NCI-H2227 (cell line): Measurements from ENCODE around the gene TEN1.
A peak's percentile ranks its signal among the peaks of the same experiment; 100 is the strongest.
"Not testable (repeated sequence)": the region's sequence is repeated elsewhere in the genome, so short reads cannot be mapped to it uniquely, and the experiment has no call there.

ENCODE experiments used
- DNase-seq: peaks from one replicate; lab custom pipeline; 2025; ENCODE audit not compliant: unreplicated experiment; lab: John Stamatoyannopoulos, UW

TEN1 gene

DNA sequence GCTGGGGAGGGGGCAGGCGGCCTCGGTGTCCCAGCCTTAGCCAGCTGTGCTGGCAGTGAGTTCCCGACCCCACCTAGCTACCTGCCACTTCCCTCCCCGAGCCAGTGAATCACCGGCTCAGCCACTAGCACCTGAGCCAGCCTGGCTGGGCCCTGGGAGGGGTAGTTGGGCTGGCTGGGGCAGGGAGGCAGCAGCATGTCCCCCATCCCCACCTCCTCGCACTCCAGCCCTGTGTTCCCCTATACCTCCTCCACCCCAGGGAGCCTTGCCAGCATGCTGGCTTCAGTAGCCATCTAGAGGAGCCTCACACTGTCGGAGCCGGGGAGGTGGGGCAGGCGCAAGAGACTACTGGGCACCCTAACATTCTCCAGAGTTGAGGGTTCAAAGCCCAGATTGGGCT is 45.3 kb downstream of the TEN1 start:
- DNase-seq, result no peak

DNA sequence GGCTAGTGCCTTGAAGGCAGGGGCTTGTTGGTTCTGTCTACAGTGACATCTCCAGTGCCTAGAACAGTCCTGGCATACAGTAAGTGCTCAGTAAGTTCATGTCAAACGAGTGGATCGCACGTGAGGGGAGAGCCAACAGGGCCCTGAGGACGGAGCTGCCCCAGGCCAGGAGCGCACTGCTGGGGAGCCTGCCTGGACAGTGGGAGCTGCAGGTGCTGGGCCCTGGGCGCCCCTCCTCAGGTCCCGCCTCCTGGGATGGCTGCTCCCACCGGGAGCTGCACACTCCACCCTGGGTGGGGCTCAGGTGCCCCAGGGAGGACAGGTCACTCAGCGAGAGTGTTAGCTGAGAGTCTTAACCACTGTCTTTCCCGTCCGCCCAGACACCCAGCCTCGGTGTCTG is 46.3 kb downstream of the TEN1 start:
- DNase-seq, result no peak

DNA sequence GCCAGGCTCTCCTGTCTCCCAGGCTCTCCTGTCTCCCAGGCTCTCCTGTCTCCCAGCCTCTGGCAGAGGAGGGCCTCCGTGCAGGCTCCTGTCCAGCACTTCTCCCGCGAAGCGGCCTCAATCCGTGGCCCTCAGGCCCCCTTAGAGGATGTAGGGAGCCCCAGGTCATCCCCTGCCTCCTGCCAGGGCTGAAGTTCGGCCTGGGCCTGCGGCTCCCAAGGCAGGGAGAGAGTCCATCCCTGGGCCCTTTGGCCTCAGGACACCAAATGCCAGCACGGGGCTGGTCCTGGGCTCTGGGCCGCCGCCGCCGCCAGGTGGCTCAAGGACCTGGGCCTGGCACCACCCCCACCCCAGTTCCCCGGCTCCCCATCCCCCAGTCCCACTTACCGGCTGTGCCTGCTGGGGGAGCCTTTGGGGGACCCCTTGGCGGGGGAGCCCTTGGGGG is 47.7 kb downstream of the TEN1 start:
- DNase-seq, result no peak

DNA sequence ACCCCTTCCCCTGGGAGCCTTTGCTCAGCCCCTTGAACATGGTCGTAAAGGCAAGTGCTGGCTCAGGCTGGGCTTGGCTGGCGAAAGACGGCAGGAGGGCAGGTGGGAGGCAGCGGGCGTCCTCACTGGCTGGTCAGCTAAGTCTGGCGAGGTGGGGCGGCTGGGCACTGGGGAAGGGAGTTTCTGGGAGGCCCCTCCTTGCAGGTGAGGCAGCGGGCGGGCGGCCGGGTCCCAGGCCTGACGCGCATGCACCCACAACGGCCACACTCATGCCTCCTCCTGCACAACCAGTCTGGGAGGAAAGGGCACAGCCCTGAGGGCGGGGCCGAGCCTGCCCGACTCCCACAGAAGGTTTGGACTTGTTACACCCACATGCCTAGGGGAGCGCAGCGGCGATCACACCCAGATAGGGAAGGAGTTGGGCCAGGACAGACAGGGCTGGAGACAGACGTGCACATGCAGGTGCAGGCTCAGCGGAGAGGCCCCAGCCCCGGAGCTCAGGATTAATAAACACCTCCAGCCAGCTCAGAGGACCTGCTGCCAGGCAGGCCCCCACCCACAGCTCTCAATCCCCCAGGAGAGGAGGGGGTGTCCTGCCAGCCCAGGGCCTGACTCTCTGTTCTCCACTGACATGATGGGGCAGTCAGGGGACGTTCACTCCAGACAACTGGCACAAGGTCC is 48.3 kb downstream of the TEN1 start, which contains the start of gene EVPL:
TSS of gene EVPL (minus strand) at position 148 of the 681 bp plus-strand sequence. CDS start at position 40, 108 bp downstream.
- no peak for DNase-seq

DNA sequence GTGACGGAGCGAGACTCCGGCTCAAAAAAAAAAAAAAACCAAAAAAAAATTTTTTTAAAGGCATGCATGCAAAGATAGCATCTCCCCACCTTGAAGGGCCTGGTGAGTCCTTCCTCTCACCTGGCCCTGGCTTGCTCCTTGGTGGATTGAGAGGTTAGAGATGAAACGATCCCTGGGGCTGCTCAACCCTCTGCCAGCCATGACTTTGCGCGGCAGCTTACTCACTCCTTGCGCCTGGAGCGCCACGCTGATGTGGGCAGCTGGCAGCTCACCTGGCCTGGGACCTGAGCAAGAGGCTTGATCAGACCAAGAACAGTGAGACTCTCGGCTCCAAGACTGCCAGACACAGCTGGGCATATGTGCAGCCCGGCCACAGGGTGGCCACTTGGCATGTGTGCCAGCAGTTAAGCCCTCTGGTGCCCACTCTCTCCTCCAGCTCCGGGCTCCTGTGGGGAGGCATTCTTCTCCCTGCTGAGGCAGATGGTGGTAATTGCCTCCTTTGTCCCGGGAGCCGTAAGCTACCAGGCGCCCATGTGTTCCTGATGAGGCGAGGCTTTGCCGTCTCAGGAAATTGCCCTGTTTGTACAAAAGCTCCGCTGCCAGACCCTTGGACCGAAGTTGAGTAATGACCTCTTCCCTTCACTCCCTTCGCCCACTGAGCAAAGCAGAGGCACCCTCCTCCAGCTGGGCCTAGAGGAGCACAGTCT is 53.2 kb downstream of the TEN1 start:
- peak; percentile 59 for DNase-seq

DNA sequence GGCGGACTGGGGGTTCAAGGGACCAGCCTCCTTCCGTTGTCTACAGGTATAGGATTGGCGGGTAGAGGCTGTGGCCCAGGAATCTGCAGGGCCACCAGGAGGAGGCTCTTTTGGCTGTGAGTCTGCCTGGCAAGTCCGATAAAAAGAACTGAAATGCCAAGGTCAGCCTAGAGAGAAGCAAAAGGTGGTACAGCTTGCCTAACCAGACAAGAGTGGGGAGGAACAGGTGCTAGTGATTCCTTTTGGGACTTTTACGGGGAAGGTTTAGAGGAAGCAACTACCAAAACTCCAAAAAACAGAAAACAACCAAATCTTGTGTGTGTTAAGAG is 53.7 kb downstream of the TEN1 start:
- DNase-seq, result no peak

DNA sequence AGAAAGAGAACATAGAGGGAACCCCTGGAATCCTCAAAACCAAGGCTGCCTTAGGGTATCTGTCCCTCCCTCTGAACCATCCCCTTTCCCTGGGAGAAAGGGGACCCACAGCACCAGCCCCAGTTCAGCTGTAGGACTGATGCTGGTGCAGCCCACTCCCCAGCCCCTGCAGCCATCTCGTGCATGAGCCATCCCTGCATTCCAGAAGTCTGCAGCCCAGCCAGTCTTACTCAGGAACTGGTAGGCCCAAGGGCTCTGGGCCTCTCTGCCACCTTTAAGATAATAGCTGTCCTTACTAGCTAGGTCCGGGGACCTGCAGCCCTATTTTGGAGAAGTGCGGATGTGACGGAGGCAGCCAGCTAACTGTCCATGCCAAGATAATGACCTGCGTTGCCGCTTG is 54.1 kb downstream of the TEN1 start:
- no peak for DNase-seq

DNA sequence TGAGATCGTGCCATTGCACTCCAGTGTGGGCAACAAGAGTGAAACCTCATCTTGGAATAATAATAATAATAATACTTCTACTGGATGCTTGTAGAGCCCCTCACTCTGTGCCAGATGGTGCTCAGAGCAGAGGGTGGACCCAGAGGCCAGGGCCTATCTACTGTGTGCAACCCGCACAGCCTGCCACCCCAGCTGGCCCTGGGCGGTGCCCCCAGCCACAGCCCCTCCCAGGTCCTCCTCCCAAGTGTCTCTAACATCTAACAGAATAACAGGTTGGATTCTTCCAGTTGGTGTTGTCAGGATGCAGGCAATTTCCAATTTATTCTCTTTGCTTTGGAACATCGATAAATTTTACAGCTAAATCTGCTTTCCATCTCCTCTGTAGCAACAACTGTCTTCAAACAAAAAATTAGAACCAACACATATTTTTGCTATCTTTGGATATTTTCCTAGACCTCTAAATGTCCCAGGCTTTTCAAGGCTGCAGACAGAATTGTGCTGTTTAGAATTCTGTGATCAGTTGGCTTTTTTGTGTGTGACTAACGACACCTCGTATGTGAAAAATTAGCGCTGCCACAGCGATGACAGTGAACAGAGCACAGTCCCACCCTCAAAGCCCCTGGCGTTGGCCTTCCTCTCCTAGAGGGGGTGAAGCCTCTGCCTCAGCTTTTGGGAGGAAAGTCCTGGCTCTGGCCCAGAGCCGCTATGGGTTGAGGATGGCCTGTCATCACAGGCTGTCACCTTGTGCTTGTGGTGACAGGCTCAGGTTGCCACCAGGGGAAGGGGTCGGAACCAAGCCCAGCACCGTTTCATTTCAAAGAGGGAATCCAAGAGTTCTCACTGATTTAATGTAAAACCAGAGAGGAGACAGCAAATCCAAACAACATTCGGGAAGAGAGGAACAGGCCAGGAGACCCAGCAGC is 55.6 kb downstream of the TEN1 start:
- DNase-seq, result no peak

DNA sequence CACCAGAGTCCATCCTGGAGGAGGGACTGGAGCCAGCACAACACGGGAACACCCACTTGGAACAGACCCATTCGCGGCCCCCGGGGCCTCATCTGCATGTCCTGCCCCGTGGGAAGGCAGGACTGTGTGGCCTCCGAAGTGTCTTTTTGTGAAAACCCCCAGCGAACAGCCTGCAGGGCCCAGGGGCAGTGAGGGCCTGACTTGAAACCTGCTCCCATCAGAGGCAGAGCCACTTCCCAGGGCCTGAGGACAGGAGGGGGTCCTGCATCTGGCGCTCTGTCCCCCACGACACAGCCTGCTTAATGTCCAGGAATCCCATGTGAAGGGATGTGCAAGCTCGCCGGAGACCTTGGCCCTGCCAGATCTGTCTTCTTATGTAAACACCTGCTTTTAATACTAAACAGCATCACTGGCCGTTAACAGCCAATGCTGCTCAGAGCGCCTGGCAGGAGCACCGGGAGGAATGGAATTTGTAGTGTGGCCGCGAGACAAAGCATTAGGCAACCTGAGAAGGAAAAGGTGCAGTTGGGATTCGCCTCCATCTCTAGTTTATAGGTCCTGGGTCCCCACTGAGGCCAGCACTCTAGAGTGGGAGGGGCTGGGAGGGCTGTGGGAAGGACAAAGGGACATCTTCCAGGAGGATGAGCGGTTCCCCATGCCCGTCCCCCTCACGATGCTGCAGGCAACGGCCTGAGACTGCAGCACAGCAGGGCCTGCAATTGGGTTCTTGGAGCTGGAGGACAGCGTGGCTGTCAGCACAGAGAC is 57.6 kb downstream of the TEN1 start:
- DNase-seq, result peak; percentile 30

DNA sequence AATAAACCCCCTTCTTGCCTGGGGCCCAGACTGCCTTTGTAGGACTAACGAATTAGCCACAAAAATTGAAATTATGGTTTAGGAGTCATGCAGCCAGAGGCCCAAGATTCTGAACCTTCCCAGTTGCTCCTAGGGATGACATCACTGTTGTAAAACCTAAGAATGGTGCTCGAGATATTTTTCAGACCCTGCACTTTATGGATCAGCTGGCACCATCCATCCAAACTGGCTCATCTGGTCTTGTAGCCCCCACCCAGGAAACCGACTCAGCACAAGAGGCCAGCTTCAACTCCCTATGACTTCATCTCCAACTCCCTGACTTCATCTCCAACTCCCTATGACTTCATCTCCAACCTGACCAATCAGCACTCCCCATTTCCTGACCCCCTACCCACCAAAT is 59.0 kb downstream of the TEN1 start:
- DNase-seq, result no peak

DNA sequence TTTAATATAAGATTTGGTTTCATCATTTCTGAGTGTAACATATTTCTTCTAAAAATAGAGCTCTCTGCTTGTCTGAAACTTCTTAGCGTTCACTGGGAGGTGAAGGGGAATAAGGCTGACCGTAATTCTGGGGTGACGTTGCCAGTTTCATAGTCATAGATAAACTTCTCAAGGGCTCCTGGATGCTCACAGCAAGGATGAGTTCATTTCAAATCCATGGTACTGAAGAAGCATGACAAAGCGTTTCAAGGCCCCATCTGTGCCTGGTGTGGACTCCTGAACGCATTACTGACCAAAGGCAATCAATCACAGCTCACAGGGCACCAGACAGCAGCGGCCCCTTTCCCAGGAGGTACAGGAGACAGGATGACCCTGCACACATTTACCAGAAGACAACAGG is 60.1 kb downstream of the TEN1 start:
- no peak for DNase-seq

DNA sequence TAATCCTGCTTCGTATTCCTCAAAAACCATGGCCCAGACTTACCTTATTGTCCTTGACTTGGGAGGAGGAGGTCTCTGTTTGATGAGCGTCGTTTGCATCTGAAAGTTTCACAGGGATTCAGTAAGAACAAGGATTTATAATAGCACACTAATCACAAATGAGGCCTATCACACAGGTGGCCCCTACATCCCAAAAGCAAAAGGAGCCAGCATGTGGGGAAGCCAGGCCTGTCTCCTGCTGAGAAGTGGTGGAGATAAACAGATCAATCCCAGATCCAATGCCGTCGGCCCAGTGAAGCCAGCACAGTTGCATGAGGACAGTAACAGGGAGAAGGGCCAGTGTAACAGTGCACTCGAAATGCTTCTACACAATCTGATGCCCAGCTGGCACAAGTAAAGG is 61.3 kb downstream of the TEN1 start:
- DNase-seq, result no peak

DNA sequence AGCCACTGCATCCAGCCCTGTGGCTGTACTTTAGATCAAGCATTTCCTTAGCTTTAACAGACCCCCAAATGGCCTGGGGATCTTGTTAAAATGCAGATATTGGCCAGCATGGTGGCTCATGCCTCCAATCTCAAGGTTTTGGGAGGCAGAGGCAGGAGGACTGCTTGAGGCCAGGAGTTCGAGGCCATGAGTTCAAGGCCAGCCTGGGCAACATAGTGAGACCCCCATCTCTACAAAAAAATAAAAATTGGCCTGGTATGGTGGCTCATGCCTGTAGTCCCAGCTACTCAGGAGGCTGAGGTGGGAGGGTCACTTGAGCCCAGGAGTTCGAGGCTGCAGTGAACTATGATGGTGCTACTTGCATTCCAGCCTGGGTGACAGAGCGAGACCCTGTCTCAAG is 63.8 kb downstream of the TEN1 start:
- not testable (repeated sequence) for DNase-seq

DNA sequence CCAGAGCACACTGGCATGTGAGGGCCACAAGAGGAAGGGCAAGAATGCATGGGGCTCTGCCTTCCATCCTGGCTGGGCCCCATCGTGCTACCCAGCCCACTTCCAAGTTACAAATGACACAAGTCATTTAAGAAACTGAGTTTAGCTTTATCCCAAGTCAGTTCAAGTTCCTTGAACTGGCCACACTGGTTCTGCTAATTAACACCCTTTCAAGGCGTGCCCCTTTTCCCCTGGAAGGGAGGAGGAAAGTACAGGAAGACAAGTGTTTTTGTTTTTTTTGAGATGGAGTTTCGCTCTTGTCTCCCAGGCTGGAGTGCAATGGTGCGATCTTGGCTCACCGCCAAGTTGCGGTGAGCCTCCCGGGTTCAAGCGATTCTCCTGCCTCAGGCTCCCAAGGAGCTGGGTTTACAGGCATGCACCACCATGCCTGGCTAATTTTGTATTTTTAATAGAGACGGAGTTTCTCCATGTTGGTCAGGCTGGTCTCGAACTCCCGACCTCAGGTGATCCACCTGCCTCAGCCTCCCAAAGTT is 65.5 kb downstream of the TEN1 start:
- not testable (repeated sequence) for DNase-seq

DNA sequence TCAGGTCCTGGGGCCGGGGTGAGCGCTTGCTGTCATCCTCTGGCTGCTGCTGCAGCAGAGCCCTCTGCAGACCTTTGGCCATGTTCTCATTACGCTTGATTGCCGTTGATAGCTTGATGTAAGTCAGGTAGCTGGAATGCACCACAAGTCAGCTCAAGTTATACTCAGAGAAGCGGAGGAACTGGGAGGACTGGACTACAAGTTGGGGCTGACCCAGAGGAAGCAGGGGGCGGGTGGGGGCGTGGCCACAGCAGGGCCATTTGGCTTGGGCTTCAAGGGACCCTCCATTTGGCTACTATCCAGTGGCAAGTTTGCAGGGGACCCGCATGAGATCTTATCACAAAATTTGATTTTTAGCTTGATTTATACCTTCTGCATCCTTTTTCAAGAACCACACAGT is 67.0 kb downstream of the TEN1 start:
- DNase-seq, result no peak

DNA sequence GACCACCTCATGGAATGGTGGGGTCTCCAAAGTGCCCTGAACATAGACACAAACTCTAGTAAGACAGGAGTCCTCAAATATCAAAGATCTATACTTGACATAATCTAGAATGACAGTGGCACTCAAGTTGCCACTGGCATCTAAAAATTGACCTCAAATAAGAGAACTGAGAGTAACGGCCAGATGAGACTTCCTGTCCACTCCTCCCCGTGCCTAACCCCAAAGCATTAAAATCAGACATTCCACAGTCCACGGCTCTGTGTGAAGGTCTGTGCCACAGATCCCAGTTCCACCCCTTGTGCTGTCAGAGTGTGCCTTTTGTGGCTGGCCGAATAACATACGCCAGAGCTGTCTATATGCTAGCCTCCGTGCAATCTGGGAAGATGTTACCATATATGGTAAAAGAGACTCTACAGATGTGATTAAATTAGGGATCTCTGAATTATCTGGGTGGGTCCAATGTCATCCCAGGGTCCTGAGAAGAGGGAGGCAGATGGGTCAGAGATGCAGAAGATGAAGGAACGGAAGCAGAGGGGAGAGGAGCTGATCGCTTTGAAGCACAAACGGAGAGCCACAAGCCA is 69.1 kb downstream of the TEN1 start:
- DNase-seq, result no peak

DNA sequence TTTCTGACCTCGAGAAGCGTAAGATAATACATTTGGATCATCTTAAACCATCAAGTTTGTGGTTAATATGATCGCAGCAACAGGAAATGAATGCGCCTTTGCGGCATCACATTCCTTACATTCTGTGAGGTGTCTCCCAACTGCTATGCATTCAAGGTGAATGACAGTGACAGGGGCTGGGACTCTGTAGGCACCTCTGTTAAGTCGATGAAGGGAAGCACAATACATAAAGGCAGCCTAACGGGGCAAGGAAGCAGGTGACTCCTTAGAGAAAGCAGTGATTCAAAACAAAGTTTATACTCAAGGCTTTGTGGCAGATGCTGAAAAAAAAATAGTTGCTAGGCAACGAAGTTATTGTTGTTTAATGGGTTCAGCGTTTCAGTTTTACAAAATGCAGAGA is 69.7 kb downstream of the TEN1 start:
- DNase-seq, result no peak

DNA sequence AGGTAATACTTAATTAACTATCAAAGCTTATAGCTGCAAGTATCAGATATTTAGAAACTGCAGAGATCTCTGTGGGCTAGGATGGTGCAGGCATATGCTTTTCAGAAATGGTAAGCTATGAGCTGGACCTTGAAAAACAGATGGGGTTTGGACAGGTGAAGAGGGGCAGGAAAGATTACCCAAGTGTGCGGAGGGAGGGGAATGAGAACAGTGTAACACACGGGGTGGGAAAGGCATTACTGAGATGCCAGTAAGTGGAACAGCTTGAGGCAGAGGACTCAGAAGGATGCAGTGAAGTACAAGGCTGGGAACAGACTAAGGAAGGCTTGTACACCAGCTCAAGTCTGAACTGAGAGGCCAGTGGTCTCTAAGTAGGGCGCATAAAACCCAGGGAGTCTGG is 70.2 kb downstream of the TEN1 start:
- no peak for DNase-seq

DNA sequence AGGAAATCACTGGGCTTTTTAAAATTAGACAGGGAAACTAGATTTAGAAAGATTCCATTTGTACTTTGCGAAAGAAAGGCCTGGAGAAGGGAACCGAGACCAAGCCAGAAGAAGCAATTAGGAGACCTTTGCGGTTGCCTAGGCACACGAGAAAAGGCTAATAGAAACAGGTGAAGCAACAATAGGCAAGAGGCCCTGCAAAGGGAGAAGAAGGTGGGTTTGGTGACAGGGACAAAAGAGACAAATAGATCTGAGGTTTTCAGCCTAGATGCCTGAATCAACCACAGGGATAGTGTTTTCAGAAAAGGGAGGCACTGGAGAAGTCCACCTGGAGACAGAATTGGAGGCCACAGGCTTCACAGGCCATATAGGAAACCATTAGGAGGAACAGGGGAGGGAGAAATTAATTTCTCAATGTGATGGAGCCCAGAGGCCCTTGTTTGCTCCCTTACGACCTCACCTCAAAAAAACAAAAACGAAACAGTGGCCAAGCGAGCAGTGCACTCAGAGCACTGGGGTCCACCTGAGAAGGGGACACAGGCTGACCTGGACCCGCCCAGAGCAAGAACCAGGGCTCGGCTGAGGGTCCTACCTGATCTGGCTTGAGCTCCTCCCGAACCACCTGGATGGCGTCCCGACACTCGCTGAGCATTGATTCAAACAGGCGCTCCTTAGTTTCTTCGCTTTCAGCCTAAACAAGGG is 70.9 kb downstream of the TEN1 start:
- DNase-seq, result no peak
